Measurements from ENCODE around the gene TRIM49C.
"Not testable (repeated sequence)": the region's sequence is repeated elsewhere in the genome, so short reads cannot be mapped to it uniquely, and the experiment has no call there.

The TRIM49C gene, protein sequence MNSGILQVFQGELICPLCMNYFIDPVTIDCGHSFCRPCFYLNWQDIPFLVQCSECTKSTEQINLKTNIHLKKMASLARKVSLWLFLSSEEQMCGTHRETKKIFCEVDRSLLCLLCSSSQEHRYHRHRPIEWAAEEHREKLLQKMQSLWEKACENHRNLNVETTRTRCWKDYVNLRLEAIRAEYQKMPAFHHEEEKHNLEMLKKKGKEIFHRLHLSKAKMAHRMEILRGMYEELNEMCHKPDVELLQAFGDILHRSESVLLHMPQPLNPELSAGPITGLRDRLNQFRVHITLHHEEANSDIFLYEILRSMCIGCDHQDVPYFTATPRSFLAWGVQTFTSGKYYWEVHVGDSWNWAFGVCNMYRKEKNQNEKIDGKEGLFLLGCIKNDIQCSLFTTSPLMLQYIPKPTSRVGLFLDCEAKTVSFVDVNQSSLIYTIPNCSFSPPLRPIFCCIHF

DNA sequence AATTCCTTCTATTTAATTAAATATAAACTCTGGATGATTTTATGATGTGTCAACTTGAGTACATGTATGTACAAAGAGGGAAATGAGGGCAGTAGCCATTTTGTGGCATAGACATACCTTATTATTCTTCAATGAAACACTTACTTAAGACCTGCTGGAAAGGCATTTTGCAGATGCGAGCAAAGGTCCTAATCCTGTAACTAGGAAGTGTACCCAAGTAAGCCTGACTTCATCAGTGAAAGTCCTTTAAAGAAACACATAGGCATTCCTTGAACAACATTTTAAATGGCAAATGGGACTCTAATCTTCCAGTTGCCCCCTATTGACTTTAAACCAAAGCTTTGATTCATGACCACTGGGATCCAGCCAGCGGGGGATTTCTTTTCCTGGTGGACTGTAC, at the start of gene TRIM49C:
TSS of gene TRIM49C (plus strand) at position 301 of the 400 bp plus-strand sequence. CDS start 4,106 bp downstream, outside the sequence.
- H3K27ac ChIP-seq; POLR2A ChIA-PET (ENCODE audit: low non-redundant PET); DNase-seq (ENCODE audit: low spot score); CTCF ChIA-PET: not testable (repeated sequence)

DNA sequence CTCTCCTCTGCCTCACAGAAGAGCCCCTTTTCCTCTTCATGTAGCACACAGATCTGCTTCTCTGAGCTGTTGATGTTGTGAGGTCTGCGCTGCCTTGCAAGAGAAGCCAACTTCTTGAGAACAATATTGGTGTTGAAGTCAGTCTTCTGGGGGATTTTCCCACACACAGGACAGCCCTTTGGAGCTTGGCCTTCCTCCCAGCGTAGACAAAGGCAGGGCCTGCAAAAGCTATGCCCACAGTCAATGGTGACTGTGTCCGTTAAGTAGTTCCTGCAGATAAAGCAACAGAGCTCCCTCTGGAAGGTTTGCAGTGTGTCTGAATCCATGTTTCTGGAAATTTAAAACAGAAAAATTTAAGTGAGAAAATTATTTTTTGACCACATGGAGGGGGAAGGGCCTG, 6.7 kb upstream of the TRIM49C start:
- POLR2A ChIA-PET (ENCODE audit: low non-redundant PET); DNase-seq (ENCODE audit: low spot score); H3K27ac ChIP-seq; CTCF ChIA-PET: not testable (repeated sequence)

DNA sequence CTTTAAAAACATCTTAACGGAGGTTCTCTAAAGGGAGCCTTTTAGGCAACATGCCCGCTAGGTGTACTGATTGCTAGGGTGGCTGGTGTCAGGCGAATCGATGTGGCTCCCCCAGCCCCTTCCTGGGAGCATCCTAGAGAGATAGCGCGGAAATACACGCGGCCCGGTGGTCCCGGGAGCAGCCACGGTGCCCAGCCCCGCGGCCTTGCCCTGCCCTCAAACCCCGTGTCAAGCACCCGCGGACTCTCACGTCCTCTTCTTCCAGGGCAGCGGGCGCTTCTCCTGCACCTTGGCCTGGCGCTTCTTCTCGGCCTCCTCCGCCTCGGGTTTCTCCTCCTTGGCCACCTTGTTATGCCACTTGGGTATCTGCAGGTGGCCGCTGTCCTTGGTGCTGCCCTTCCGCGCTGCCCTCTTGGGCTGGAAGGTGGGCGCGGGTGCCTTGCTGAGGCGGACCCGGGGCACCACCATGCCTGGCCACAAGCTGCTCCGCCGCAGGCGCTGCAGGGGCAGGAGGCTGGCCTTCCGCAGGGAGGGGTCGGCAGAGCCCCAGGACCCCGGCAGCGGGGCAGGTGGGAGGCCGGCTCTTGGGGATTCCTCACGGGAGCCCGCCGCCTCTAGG, 20.8 kb downstream of the TRIM49C start:
- CTCF ChIA-PET; POLR2A ChIA-PET (ENCODE audit: low non-redundant PET): not testable (repeated sequence)

DNA sequence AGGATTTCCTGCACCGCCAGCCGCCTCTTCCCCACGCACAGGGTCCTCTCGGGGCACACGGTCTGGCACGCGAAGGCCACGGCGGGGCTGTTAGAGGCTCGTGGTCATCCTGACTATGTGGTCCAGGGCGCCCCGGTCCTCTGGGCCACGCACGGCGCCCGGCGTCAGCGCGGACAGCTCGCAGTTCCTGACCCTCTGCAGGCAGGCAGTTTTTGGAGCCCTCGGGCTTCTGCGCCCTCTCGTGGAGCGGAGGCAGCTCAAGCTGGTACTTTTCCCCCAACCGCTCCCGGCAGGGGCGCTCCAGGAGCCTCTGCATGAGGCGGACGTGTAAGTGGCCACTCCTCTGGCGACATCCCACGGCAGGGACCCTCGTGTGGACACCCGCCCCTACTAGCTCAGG, 21.4 kb downstream of the TRIM49C start:
- H3K27ac ChIP-seq; DNase-seq (ENCODE audit: low spot score); POLR2A ChIA-PET (ENCODE audit: low non-redundant PET); CTCF ChIA-PET: not testable (repeated sequence)

More for the DNA sequence above, 20.8 kb downstream of the TRIM49C start:
- DNase-seq (ENCODE audit: low spot score); H3K27ac ChIP-seq: not testable (repeated sequence)

DNA sequence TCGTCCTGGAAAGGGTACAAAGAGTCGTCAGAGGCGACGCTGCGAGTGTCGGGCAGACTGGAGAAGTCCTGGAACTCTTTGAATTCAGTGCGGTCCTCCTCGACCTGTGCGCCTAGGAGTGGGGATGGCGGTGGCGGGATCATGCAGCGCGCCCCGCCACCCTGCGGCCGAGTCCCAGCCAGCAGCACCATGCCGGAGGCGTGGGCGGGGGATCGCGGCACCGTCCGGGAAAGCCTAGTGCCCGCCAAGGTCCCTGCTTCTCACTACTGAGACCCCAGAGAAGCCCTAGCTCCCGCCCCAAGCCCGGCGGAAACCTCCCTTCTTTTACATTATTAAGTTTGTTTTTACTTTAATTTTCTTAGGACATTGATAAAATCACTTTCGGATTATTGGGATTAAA, 22.6 kb downstream of the TRIM49C start:
- POLR2A ChIA-PET (ENCODE audit: low non-redundant PET); H3K27ac ChIP-seq; CTCF ChIA-PET; DNase-seq (ENCODE audit: low spot score): not testable (repeated sequence)

DNA sequence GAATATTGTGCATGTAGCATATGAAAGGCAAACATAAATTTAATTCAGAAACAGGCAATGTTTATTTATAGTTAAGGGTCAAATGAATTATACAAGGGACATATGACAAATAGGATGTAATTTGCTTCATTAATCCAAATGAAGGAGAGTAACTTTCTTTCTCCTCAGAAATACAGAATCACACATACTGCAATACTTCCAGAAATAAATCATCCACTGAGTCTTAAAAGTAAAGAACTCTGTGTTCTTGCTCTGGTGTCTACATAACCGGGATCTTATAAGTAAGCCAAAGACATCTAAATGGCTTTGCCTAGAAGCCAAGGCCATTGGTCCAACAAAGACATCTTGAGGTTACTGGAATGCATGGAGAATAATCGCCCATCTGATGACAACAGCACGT, 54.7 kb downstream of the TRIM49C start, which contains the start of gene UBTFL1:
TSS of gene UBTFL1 (plus strand) at position 301 of the 400 bp plus-strand sequence. CDS start at position 301, 0 bp downstream.
- CTCF ChIA-PET; H3K27ac ChIP-seq; POLR2A ChIA-PET (ENCODE audit: low non-redundant PET); DNase-seq (ENCODE audit: low spot score): not testable (repeated sequence)

DNA sequence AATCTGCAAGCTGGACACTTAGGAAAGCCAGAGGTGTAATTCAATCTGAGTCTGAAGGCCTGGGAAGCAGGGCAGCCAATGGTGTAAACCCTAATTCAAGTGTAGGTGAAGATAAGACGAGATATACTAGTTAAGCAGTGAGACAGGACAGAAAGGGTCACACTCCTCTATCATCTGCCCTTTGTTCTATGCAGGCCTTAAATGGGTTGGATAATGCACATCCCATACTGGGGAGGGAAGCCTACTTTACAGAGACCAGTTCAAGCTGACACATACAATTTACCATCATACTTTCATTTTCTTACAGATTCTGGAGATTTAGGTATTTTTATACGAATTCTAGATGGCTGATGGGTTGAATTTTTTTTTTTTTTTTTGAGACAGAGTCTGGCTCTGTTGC, 57.8 kb downstream of the TRIM49C start:
- POLR2A ChIA-PET (ENCODE audit: low non-redundant PET); DNase-seq (ENCODE audit: low spot score); CTCF ChIA-PET; H3K27ac ChIP-seq: not testable (repeated sequence)
